OCI-LY7 (cell line): ENCODE measurements around the gene SDCCAG8. TPM values are rescaled to one million over a fixed set of nuclear protein-coding genes. Genes with fewer than 3 reads are reported as not detected.

Experiments
- BruUV-seq: library from RNA; stranded (reverse); fragments of 400-500 nt; replicated peaks from 2 replicates; lab custom pipeline; 2021; lab: Mats Ljungman, UMichigan
- CTCF ChIA-PET: fragments of 300-600 bp; sonication (Branson Sonifier 250); formaldehyde crosslinking; loops from one replicate; lab custom pipeline; 2022; ENCODE audit warnings: antibody characterized with exemption; ENCODE audit not compliant: unreplicated experiment; lab: Charles Lee
- POLR2A ChIA-PET: fragments of 300-600 bp; sonication (Branson Sonifier 250); formaldehyde crosslinking; loops from one replicate; lab custom pipeline; 2022; ENCODE audit warnings: antibody characterized with exemption; lab: Charles Lee
- DNase-seq: peaks from one replicate; pipeline ENCODE4 v3.0.0-alpha.2; 2015; ENCODE audit warnings: low spot score
- H2AFZ ChIP-seq: fragments of 200-600 bp; sonication (generic), shearing (Covaris generic); 2 replicates; pipeline ENCODE4 v1.6.1; 2014; ENCODE audit warnings: mild to moderate bottlenecking, antibody characterized with exemption, low read length, moderate library complexity
- H3K27ac ChIP-seq: fragments of 200-600 bp; sonication (generic); 2 replicates; pipeline ENCODE4 v1.5.1; 2014; ENCODE audit warnings: mixed run types, low read depth, mild to moderate bottlenecking, moderate library complexity, low read length, inconsistent platforms; ENCODE audit not compliant: poor library complexity, severe bottlenecking
- H3K36me3 ChIP-seq: fragments of 200-600 bp; sonication (generic); 2 replicates; pipeline ENCODE4 v1.6.1; 2014; ENCODE audit warnings: mild to moderate bottlenecking, antibody characterized with exemption, low read length, moderate library complexity, mixed read lengths; ENCODE audit not compliant: insufficient read depth
- H3K4me1 ChIP-seq: fragments of 200-600 bp; sonication (generic); 2 replicates; pipeline ENCODE4 v1.5.1; 2014; ENCODE audit warnings: mild to moderate bottlenecking, low read length; ENCODE audit not compliant: insufficient read depth, poor library complexity, severe bottlenecking
- H3K4me2 ChIP-seq: fragments of 200-600 bp; sonication (generic); 2 replicates; pipeline ENCODE4 v1.6.1; 2014; ENCODE audit warnings: mild to moderate bottlenecking, low read length
- H3K4me3 ChIP-seq: fragments of 200-600 bp; sonication (generic); 2 replicates; pipeline ENCODE4 v1.5.1; 2014; ENCODE audit warnings: mild to moderate bottlenecking, low read depth, low read length; ENCODE audit not compliant: poor library complexity, severe bottlenecking
- H3K79me2 ChIP-seq: fragments of 200-600 bp; sonication (generic); 2 replicates; pipeline ENCODE4 v1.6.1; 2016; ENCODE audit warnings: low read depth, mild to moderate bottlenecking, low read length, moderate library complexity, mixed read lengths; ENCODE audit not compliant: insufficient read depth
- H3K9me2 ChIP-seq: fragments of 200-600 bp; sonication (generic); 2 replicates; pipeline ENCODE4 v1.6.1; 2016; ENCODE audit warnings: mild to moderate bottlenecking, low read length, mixed read lengths; ENCODE audit not compliant: insufficient read depth
- H3K9me3 ChIP-seq: fragments of 200-600 bp; sonication (generic); 2 replicates; pipeline ENCODE4 v1.6.1; 2014; ENCODE audit warnings: mild to moderate bottlenecking, mixed run types, low read length, mixed read lengths
- H4K20me1 ChIP-seq: fragments of 200-600 bp; sonication (generic); 2 replicates; pipeline ENCODE4 v1.6.1; 2014; ENCODE audit warnings: mild to moderate bottlenecking, antibody characterized with exemption, low read length, moderate library complexity, mixed read lengths; ENCODE audit not compliant: insufficient read depth
- CTCF ChIP-seq: fragments of 200-600 bp; sonication (generic); conservative IDR thresholded peaks from 2 replicates; pipeline ENCODE4 v1.5.1; 2014; ENCODE audit warnings: mild to moderate bottlenecking, antibody characterized with exemption, low read length, moderate library complexity, mixed read lengths
- EZH2phosphoT487 ChIP-seq: fragments of 200-600 bp; sonication (generic); IDR thresholded peaks from 2 replicates; pipeline ENCODE4 v1.6.1; 2018; ENCODE audit warnings: low read depth, borderline replicate concordance, mild to moderate bottlenecking, mixed run types, antibody characterized with exemption, low read length, moderate library complexity, mixed read lengths
- intact Hi-C: fragments of 100-400 bp; cut with micrococcal nuclease; formaldehyde crosslinking; loops from one replicate; pipeline ENCODE4 v1.10.0; 2022; ENCODE audit not compliant: unreplicated experiment
- total RNA-seq, 2 experiments: library from RNA; depleted of rRNA in 1 of 2; stranded (reverse); fragments of >200 nt in 1 of 2; shearing (Covaris generic) in 1 of 2; gene quantifications; 2 replicates each; pipeline ENCODE4 v1.2.3, GENCODE V29; 2014 to 2022

The SDCCAG8 gene
- total RNA-seq, 2 experiments from 2014 or later = 18.1 to 28.7 TPM

- no TSS peak for BruUV-seq
- no peak overlapping the region for H3K27ac ChIP-seq
- no peaks in the 10 kb centered on the region for H3K79me2 ChIP-seq
- POLR2A ChIA-PET = interaction anchor here (0.7 kb wide), 1 partner anchor 98 kb away, joined by 4 read pairs; no protein-coding TSS in a partner anchor
- DNase-seq = no peak
- no peak overlapping the region for H3K4me2 ChIP-seq
- CTCF ChIA-PET = no interaction called here
- no peaks in the 10 kb centered on the region for H3K36me3 ChIP-seq
- no peaks in the 10 kb centered on the region for H3K9me2 ChIP-seq
- intact Hi-C loops = no loop called here
- no peak overlapping the region for H2AFZ ChIP-seq
- H3K4me3 ChIP-seq = no peak overlapping the region
- TF ChIP-seq CTCF (no peak), EZH2phosphoT487 (no peak)
- H3K4me1 ChIP-seq = no peaks in the 10 kb centered on the region
- H4K20me1 ChIP-seq = no peaks in the 10 kb centered on the region
- no peaks in the 10 kb centered on the region for H3K9me3 ChIP-seq
Observed at GRCh38 chr1:243391355-243391754, 135.5 kb downstream of the SDCCAG8 start.

DNA sequence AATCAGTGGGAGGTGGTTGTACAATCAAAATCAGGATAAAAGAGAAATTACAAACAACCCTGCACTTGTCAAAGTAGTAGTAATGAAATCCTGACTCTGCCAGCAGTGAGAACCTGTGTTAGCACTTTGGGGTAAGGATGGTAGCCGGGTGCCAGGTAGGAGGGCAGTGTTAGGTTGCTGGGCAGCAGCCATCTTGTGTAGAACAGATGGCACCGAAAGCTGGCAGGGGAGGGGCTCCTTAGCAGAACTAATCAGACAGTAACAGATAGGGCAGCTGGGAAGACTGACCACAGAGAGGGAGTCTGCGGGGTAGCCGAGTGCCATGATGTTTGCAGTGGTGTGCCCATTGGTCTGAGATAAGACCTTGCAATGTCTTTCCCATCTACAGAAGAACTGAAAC is 137.3 kb downstream of the SDCCAG8 start:
- Histone ChIP-seq H3K4me1 (no peaks in the 10 kb centered on the region), H3K79me2 (no peaks in the 10 kb centered on the region), H3K4me3 (no peak overlapping the region), H3K4me2 (no peak overlapping the region), H4K20me1 (no peaks in the 10 kb centered on the region), H3K36me3 (no peaks in the 10 kb centered on the region), H3K9me2 (no peaks in the 10 kb centered on the region), H2AFZ (no peak overlapping the region), H3K27ac (no peak overlapping the region), H3K9me3 (no peaks in the 10 kb centered on the region)
- TF ChIP-seq CTCF = no peak
- TF ChIP-seq EZH2phosphoT487 = no peak
- BruUV-seq = no TSS peak
- CTCF ChIA-PET = no interaction called here
- intact Hi-C loops = no loop called here
- no peak for DNase-seq
- POLR2A ChIA-PET = no interaction called here

DNA sequence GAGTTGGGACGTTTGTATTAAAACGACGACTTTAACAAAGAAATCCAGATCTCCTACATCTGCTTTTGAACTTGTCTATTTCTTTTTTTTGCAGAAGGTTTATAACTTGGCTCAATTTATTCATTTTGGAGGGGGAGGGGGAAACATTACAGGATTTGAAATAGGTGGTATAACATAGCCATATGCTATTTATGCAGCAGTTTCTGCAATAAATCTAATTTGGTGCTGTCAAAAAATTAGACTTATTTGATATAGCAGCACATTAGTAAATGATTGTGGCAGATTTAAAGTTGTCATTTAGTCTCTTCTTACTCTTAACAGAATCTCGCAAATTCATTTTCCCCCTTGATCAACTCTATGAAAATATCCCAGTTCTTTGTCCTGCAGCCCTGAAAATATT is 138.2 kb downstream of the SDCCAG8 start:
- POLR2A ChIA-PET = no interaction called here
- no peaks in the 10 kb centered on the region for H3K79me2 ChIP-seq
- no peak for DNase-seq
- H3K9me2 ChIP-seq = no peaks in the 10 kb centered on the region
- H3K4me2 ChIP-seq = no peak overlapping the region
- no peak for TF ChIP-seq EZH2phosphoT487
- no peak for TF ChIP-seq CTCF
- no peaks in the 10 kb centered on the region for H4K20me1 ChIP-seq
- no peaks in the 10 kb centered on the region for H3K36me3 ChIP-seq
- H3K4me1 ChIP-seq = no peaks in the 10 kb centered on the region
- H2AFZ ChIP-seq = no peak overlapping the region
- CTCF ChIA-PET = no interaction called here
- intact Hi-C loops = no loop called here
- no peak overlapping the region for H3K4me3 ChIP-seq
- H3K9me3 ChIP-seq = no peaks in the 10 kb centered on the region
- no peak overlapping the region for H3K27ac ChIP-seq
- no TSS peak for BruUV-seq
